Endodermal cell (in vitro differentiated cells): ENCODE data around the gene TTLL11. TPM values are rescaled to one million over a fixed set of nuclear protein-coding genes. Genes with fewer than 3 reads are reported as not detected.

Source experiments
- DNase-seq: peaks from one replicate; pipeline ENCODE4 v3.0.0-alpha.2; 2017
- H3K27ac ChIP-seq: 2 replicates; pipeline ENCODE4 v1.5.1; 2013; ENCODE audit warnings: mild to moderate bottlenecking, low read depth, low read length, moderate library complexity
- H3K27me3 ChIP-seq: 2 replicates; pipeline ENCODE4 v1.6.1; 2013; ENCODE audit warnings: mild to moderate bottlenecking, low read length, moderate library complexity; ENCODE audit not compliant: insufficient read depth, control insufficient read depth, poor library complexity, severe bottlenecking
- H3K36me3 ChIP-seq: 2 replicates; pipeline ENCODE4 v1.7.0; 2013; ENCODE audit warnings: mild to moderate bottlenecking, low read length, moderate library complexity; ENCODE audit not compliant: control insufficient read depth, insufficient read depth
- H3K4me1 ChIP-seq: one replicate; pipeline ENCODE4 v1.7.0; 2013; ENCODE audit warnings: low read length; ENCODE audit not compliant: control insufficient read depth, insufficient read depth
- H3K4me3 ChIP-seq: 2 replicates; pipeline ENCODE4 v1.5.1; 2013; ENCODE audit warnings: mild to moderate bottlenecking, low read length, moderate library complexity
- H3K9ac ChIP-seq: 2 replicates; pipeline ENCODE4 v1.6.1; 2013; ENCODE audit warnings: mild to moderate bottlenecking, low read length, moderate library complexity; ENCODE audit not compliant: poor library complexity, severe bottlenecking; ENCODE audit errors: extremely low read depth
- H3K9me3 ChIP-seq: 2 replicates; pipeline ENCODE4 v1.6.1; 2013; ENCODE audit warnings: mild to moderate bottlenecking, low read length, moderate library complexity; ENCODE audit not compliant: control insufficient read depth
- H3K27ac Mint-ChIP-seq: 2 replicates; pipeline ENCODE4 v1.8.0; 2020; ENCODE audit warnings: mixed read lengths
- H3K27me3 Mint-ChIP-seq: 2 replicates; pipeline ENCODE4 v1.8.0; 2021; ENCODE audit warnings: mild to moderate bottlenecking, mixed read lengths; ENCODE audit not compliant: insufficient read depth
- H3K36me3 Mint-ChIP-seq: 2 replicates; pipeline ENCODE4 v1.8.0; 2020; ENCODE audit warnings: low read depth, mixed read lengths
- H3K4me1 Mint-ChIP-seq: 2 replicates; pipeline ENCODE4 v1.8.0; 2020; ENCODE audit warnings: mixed read lengths
- H3K4me3 Mint-ChIP-seq: 2 replicates; pipeline ENCODE4 v1.8.0; 2020; ENCODE audit warnings: mild to moderate bottlenecking, moderate library complexity, mixed read lengths
- H3K9me3 Mint-ChIP-seq: 2 replicates; pipeline ENCODE4 v1.8.0; 2020; ENCODE audit warnings: mild to moderate bottlenecking, mixed read lengths
- CTCF ChIP-seq: fragments of 200-600 bp; sonication (generic); conservative IDR thresholded peaks from 2 replicates; pipeline ENCODE4 v1.5.0; 2021; ENCODE audit warnings: antibody characterized with exemption, mild to moderate bottlenecking
- WGBS, 2 experiments: methylation state at CpG; one replicate each; pipeline versions ENCODE4 v1.1.5 to v1.1.7; 2013; ENCODE audit warnings: missing lambda C conversion rate in 2 of 2, mixed read lengths in 1 of 2; ENCODE audit not compliant: insufficient coverage in 1 of 2, insufficient read length in 1 of 2; 5-methylcytosine and 5-hydroxymethylcytosine counted together
- total RNA-seq, 2 donors: library from RNA; stranded (reverse); fragmentation: NEBNext Ultra II Directional in 1 of 2; extraction: Animal tissue kit (Norgen Biotek cat#: 25700) in 1 of 2; gene quantifications; 2 replicates in 1 of 2; 3 replicates in 1 of 2; pipeline ENCODE4 v1.2.1, GENCODE V29; 2021

The TTLL11 gene
- total RNA-seq, 2 donors from 2014 or later: 0.68 TPM; not detected in 1

- Histone ChIP-seq H3K4me3 (no peak overlapping the region), H3K9me3 (no peaks in the 10 kb centered on the region), H3K27me3 (peaks cover 7% of the 10 kb centered on the region), H3K36me3 (no peaks in the 10 kb centered on the region), H3K4me1 (no peaks in the 10 kb centered on the region), H3K27ac (peak overlapping the region; percentile 78), H3K9ac (no peak overlapping the region)
- no peaks in the 10 kb centered on the region for H3K36me3 Mint-ChIP-seq
- no peaks in the 10 kb centered on the region for H3K9me3 Mint-ChIP-seq
- TF ChIP-seq CTCF: no peak
- WGBS, 2 experiments: 51 to 78% methylated on average over 6 to 8 of the region's 8 CpGs
- peaks cover 17% of the 10 kb centered on the region for H3K4me1 Mint-ChIP-seq
- DNase-seq: no peak
- no peak overlapping the region for H3K27ac Mint-ChIP-seq
- peaks cover 12% of the 10 kb centered on the region for H3K27me3 Mint-ChIP-seq
- no peak overlapping the region for H3K4me3 Mint-ChIP-seq
Measured at GRCh38 chr9:121883281-121884056, 209.6 kb downstream of the TTLL11 start.

GRCh38 chr9:121881920-121882500 lies 211.1 kb downstream of the TTLL11 start:
- Histone ChIP-seq H3K27ac (no peak overlapping the region), H3K36me3 (no peaks in the 10 kb centered on the region), H3K4me3 (no peak overlapping the region), H3K27me3 (peaks cover 7% of the 10 kb centered on the region), H3K9me3 (no peaks in the 10 kb centered on the region), H3K9ac (no peak overlapping the region), H3K4me1 (no peaks in the 10 kb centered on the region)
- no peaks in the 10 kb centered on the region for H3K9me3 Mint-ChIP-seq
- TF ChIP-seq CTCF: no peak
- H3K36me3 Mint-ChIP-seq: no peaks in the 10 kb centered on the region
- H3K27ac Mint-ChIP-seq: no peak overlapping the region
- DNase-seq: no peak
- H3K4me1 Mint-ChIP-seq: peaks cover 17% of the 10 kb centered on the region
- H3K27me3 Mint-ChIP-seq: peaks cover 12% of the 10 kb centered on the region
- WGBS, 2 experiments: 74 to 86% methylated on average over 6 to 7 of the region's 7 CpGs
- no peak overlapping the region for H3K4me3 Mint-ChIP-seq

GRCh38 chr9:121880343-121880898 lies 212.7 kb downstream of the TTLL11 start:
- Histone ChIP-seq H3K4me3 (no peak overlapping the region), H3K36me3 (no peaks in the 10 kb centered on the region), H3K27me3 (peaks cover 6% of the 10 kb centered on the region), H3K4me1 (no peaks in the 10 kb centered on the region), H3K9ac (no peak overlapping the region), H3K27ac (no peak overlapping the region), H3K9me3 (no peaks in the 10 kb centered on the region)
- DNase-seq: no peak
- Mint-ChIP-seq H3K4me1 (peaks cover 17% of the 10 kb centered on the region), H3K9me3 (no peaks in the 10 kb centered on the region), H3K36me3 (no peaks in the 10 kb centered on the region), H3K27me3 (peaks cover 12% of the 10 kb centered on the region), H3K4me3 (no peak overlapping the region), H3K27ac (no peak overlapping the region)
- 75 to 76% methylated on average over 6 to 8 of the region's 8 CpGs for WGBS, 2 experiments
- no peak for TF ChIP-seq CTCF
